H1 (cell line): ENCODE data around the gene SH3PXD2A. TPM values are rescaled to one million over a fixed set of nuclear protein-coding genes. Genes with fewer than 3 reads are reported as not detected.

Source experiments
- CTCF ChIA-PET: fragments of 300-600 bp; sonication (Branson Sonifier 250); formaldehyde crosslinking; loops from one replicate; lab custom pipeline; 2021; ENCODE audit not compliant: partially characterized antibody; lab: Charles Lee
- POLR2A ChIA-PET: fragments of 300-600 bp; sonication (Branson Sonifier 250); formaldehyde crosslinking; loops from one replicate; lab custom pipeline; 2021; ENCODE audit warnings: inconsistent platforms; ENCODE audit not compliant: partially characterized antibody; lab: Charles Lee
- DNase-seq, 2 experiments: peaks; one replicate each; pipeline versions ENCODE4 v3.0.0 to v3.0.0-alpha.2; 2010 to 2022; ENCODE audit warnings: low spot score in 2 of 2, low read depth in 1 of 2, mixed read lengths in 1 of 2
- FAIRE-seq: peaks from 2 replicates; lab custom pipeline; 2011; peaks lifted over from hg19 to GRCh38; lab: Jason Lieb, UNC
- H2AFZ ChIP-seq: 2 replicates; pipeline ENCODE4 v1.8.1; 2012; ENCODE audit warnings: low read length, inconsistent platforms
- H2AK5ac ChIP-seq: 2 replicates; pipeline ENCODE4 v1.6.1; 2013; ENCODE audit warnings: low read depth, low read length
- H2BK120ac ChIP-seq: replicated peaks from 2 replicates; pipeline ENCODE3; 2013; ENCODE audit warnings: low read depth, low read length, inconsistent platforms
- H2BK12ac ChIP-seq: 2 replicates; pipeline ENCODE4 v1.6.1; 2013; ENCODE audit warnings: low read depth, low read length
- H2BK15ac ChIP-seq: 2 replicates; pipeline ENCODE4 v1.6.1; 2013; ENCODE audit warnings: low read length
- H2BK20ac ChIP-seq: 2 replicates; pipeline ENCODE4 v1.6.1; 2013; ENCODE audit warnings: low read length
- H2BK5ac ChIP-seq: 2 replicates; pipeline ENCODE4 v1.6.1; 2013; ENCODE audit warnings: low read depth, low read length
- H3K14ac ChIP-seq: 2 replicates; pipeline ENCODE4 v1.6.1; 2013; ENCODE audit warnings: inconsistent platforms; ENCODE audit not compliant: insufficient read length
- H3K18ac ChIP-seq: 2 replicates; pipeline ENCODE4 v1.6.1; 2013; ENCODE audit warnings: low read length; ENCODE audit errors: extremely low read depth
- H3K23ac ChIP-seq: 2 replicates; pipeline ENCODE4 v1.6.1; 2013; ENCODE audit warnings: inconsistent platforms; ENCODE audit not compliant: insufficient read length
- H3K23me2 ChIP-seq: 2 replicates; pipeline ENCODE4 v1.6.1; 2013; ENCODE audit warnings: low read depth, low read length
- H3K27ac ChIP-seq: 2 replicates; pipeline ENCODE4 v1.6.1; 2011; ENCODE audit warnings: low read depth, low read length, inconsistent platforms
- H3K27me3 ChIP-seq, 4 experiments: replicated peaks in 1 of 4; 1 replicate in 1 of 4; 2 replicates in 3 of 4; pipeline versions ENCODE4 v1.6.1 to v1.8.1; 2011 to 2013; ENCODE audit warnings: low read length in 3 of 4, mild to moderate bottlenecking in 3 of 4, inconsistent platforms in 2 of 4, mixed read lengths in 2 of 4, moderate library complexity in 1 of 4; ENCODE audit not compliant: control insufficient read depth in 3 of 4, insufficient read depth in 3 of 4; ENCODE audit errors: extremely low read depth in 1 of 4
- H3K36me3 ChIP-seq, 4 experiments: 2 replicates each; pipeline versions ENCODE4 v1.6.1 to v1.8.1; 2011 to 2013; ENCODE audit warnings: mild to moderate bottlenecking in 4 of 4, low read length in 3 of 4, moderate library complexity in 2 of 4, control low read depth in 1 of 4, inconsistent platforms in 1 of 4; ENCODE audit not compliant: insufficient read depth in 4 of 4, control insufficient read depth in 2 of 4
- H3K4ac ChIP-seq: replicated peaks from 2 replicates; pipeline ENCODE3; 2013; ENCODE audit warnings: low read length, low read depth, mixed read lengths, inconsistent platforms; ENCODE audit not compliant: insufficient read length
- H3K4me1 ChIP-seq, 4 experiments: replicated peaks in 1 of 4; 1 replicate in 1 of 4; 2 replicates in 3 of 4; pipeline versions ENCODE4 v1.6.1 to v1.8.1; 2011 to 2013; ENCODE audit warnings: low read length in 3 of 4, inconsistent platforms in 2 of 4, mixed read lengths in 1 of 4; ENCODE audit not compliant: insufficient read depth in 4 of 4, control insufficient read depth in 3 of 4
- H3K4me2 ChIP-seq, 2 experiments: 2 replicates each; pipeline versions ENCODE4 v1.6.1 to v1.8.1; 2011 to 2013; ENCODE audit warnings: low read depth in 2 of 2, low read length in 2 of 2, control low read depth in 1 of 2, inconsistent platforms in 1 of 2, mild to moderate bottlenecking in 1 of 2; ENCODE audit not compliant: insufficient read depth in 1 of 2
- H3K4me3 ChIP-seq, 4 experiments: fragments of 200-600, 300-600 bp in 1 of 4; sonication (generic), shearing (Covaris generic), sonication (Bioruptor Twin) in 1 of 4; 2 replicates each; pipeline versions ENCODE4 v1.5.1 to v1.8.1; 2011 to 2016; ENCODE audit warnings: low read length in 4 of 4, low read depth in 3 of 4, control low read depth in 2 of 4, inconsistent platforms in 2 of 4, mild to moderate bottlenecking in 2 of 4, mixed read lengths in 1 of 4, moderate library complexity in 1 of 4; ENCODE audit not compliant: insufficient read depth in 2 of 4; ENCODE audit errors: extremely low read depth in 1 of 4
- H3K56ac ChIP-seq: replicated peaks from 2 replicates; pipeline ENCODE3; 2013; ENCODE audit warnings: low read depth, mild to moderate bottlenecking, mixed read lengths, low read length, inconsistent platforms; ENCODE audit not compliant: insufficient read length
- H3K79me1 ChIP-seq: 2 replicates; pipeline ENCODE4 v1.6.1; 2013; ENCODE audit warnings: low read depth, low read length, control low read depth
- H3K79me2 ChIP-seq, 2 experiments: 2 replicates each; pipeline versions ENCODE4 v1.6.1 to v1.8.1; 2012 to 2013; ENCODE audit warnings: low read length in 2 of 2, mild to moderate bottlenecking in 2 of 2, inconsistent platforms in 1 of 2; ENCODE audit not compliant: insufficient read depth in 2 of 2, control insufficient read depth in 1 of 2
- H3K9ac ChIP-seq, 4 experiments: replicated peaks in 1 of 4; 1 replicate in 1 of 4; 2 replicates in 3 of 4; pipeline versions ENCODE4 v1.6.1 to v1.8.1; 2011 to 2013; ENCODE audit warnings: low read depth in 3 of 4, low read length in 3 of 4, control low read depth in 2 of 4, mild to moderate bottlenecking in 2 of 4, moderate library complexity in 2 of 4, inconsistent platforms in 1 of 4; ENCODE audit errors: extremely low read depth in 1 of 4
- H3K9me3 ChIP-seq, 2 experiments: 2 replicates each; pipeline versions ENCODE4 v1.6.1 to v1.8.1; 2012 to 2013; ENCODE audit warnings: mild to moderate bottlenecking in 2 of 2, moderate library complexity in 2 of 2, control low read depth in 1 of 2, inconsistent platforms in 1 of 2, low read depth in 1 of 2, low read length in 1 of 2, mixed read lengths in 1 of 2; ENCODE audit not compliant: insufficient read depth in 2 of 2
- H4K20me1 ChIP-seq, 2 experiments: replicated peaks in 1 of 2; 2 replicates each; pipeline versions ENCODE3 to v1.8.1; 2011 to 2013; ENCODE audit warnings: inconsistent platforms in 2 of 2, low read length in 2 of 2, mild to moderate bottlenecking in 1 of 2; ENCODE audit not compliant: insufficient read depth in 2 of 2, control insufficient read depth in 1 of 2
- H4K5ac ChIP-seq: 2 replicates; pipeline ENCODE4 v1.6.1; 2013; ENCODE audit warnings: low read length, low read depth, mixed read lengths, inconsistent platforms; ENCODE audit not compliant: insufficient read length
- H4K8ac ChIP-seq: 2 replicates; pipeline ENCODE4 v1.8.0; 2013; ENCODE audit warnings: mild to moderate bottlenecking, moderate library complexity, low read length, inconsistent platforms; ENCODE audit not compliant: insufficient read depth; ENCODE audit errors: extremely low read depth
- H4K91ac ChIP-seq: replicated peaks from 2 replicates; pipeline ENCODE3; 2013; ENCODE audit warnings: low read length, mixed read lengths, inconsistent platforms; ENCODE audit not compliant: insufficient read length
- RAD21 ChIP-seq, 2 experiments: IDR thresholded peaks in 1 of 2; conservative IDR thresholded peaks in 1 of 2; 2 replicates each; pipeline ENCODE4 v1.6.1; 2011; ENCODE audit warnings: low read depth in 2 of 2, low read length in 2 of 2, improper control_type of control experiment in 1 of 2, inconsistent platforms in 1 of 2, mild to moderate bottlenecking in 1 of 2, moderate library complexity in 1 of 2
- SIRT6 ChIP-seq: IDR thresholded peaks from one replicate; pipeline ENCODE4 v1.7.1; 2012; ENCODE audit warnings: low read length, inconsistent platforms
- SP1 ChIP-seq: IDR thresholded peaks from 2 replicates; pipeline ENCODE4 v1.6.1; 2011; ENCODE audit warnings: low read depth, low read length
- TAF7 ChIP-seq: optimal IDR thresholded peaks from 2 replicates; pipeline ENCODE3; 2011; ENCODE audit warnings: low read depth, mild to moderate bottlenecking, inconsistent platforms, low read length, moderate library complexity, borderline replicate concordance
- WGBS, 2 experiments: shearing (Covaris generic) in 1 of 2; methylation state at CpG; one replicate each; pipeline versions ENCODE4 v1.1.6 to v1.1.7; 2013 to 2015; ENCODE audit warnings: low lambda C conversion rate in 2 of 2, mixed read lengths in 2 of 2, inconsistent platforms in 1 of 2, low coverage in 1 of 2, missing lambda C conversion rate in 1 of 2; ENCODE audit not compliant: insufficient replicate concordance in 2 of 2, insufficient coverage in 1 of 2, insufficient read length in 1 of 2; ENCODE audit errors: extremely low coverage in 1 of 2, missing lambda C conversion rate in 1 of 2; 5-methylcytosine and 5-hydroxymethylcytosine counted together
- polyA plus RNA-seq, 7 experiments: library from polyadenylated mRNA; depleted of rRNA in 3 of 7; stranded (reverse) in 5 of 7; unstranded in 2 of 7; fragments of >200 nt in 5 of 7; fragments of 200-250 nt in 2 of 7; gene quantifications; 1 replicate in 5 of 7; 2 replicates in 1 of 7; 4 replicates in 1 of 7; pipeline versions ENCODE4 v1.2.1 to v1.2.3, GENCODE V29; 2011 to 2013; ENCODE audit warnings: missing spikeins in 2 of 7, mixed read lengths in 2 of 7
- total RNA-seq: library from RNA; stranded (reverse); fragmentation: NEBNext Ultra II Directional; extraction: Animal tissue kit (Norgen Biotek cat#: 25700); gene quantifications from 2 replicates; pipeline ENCODE4 v1.2.1, GENCODE V29; 2021

Gene SH3PXD2A
- total and polyA plus RNA-seq, 2 of the 8 experiments (the other 6 are each of a cell fraction or from before 2014, with no cell fraction given): 5.4 to 16.3 TPM

DNA sequence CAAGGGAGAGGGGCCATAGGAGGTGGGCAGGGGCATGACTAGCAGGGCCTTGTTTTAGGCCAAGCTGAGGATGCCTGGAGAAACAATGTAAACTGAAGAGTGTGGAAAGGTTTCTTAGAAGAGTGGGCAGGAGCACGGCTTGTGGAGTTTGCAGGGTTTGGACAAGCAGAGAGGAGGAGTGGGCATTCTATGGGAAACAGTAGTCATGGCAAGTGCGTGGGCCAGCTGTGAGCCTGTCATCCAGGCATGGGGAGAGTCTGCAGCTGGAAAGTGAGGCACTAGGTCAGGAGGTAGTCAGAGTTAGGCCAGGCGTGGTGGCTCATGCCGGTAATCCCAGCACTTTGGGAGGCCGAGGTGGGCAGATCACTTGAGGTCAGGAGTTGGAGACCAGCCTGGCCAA lies 130.1 kb downstream of the SH3PXD2A start:
- no peak for DNase-seq
- WGBS, 2 experiments: 92% methylated on average over 5 of the region's 5 CpGs; no CpG with 5 or more reads in 1 of the 2 experiments
- Histone ChIP-seq H3K18ac (no peak overlapping the region), H3K56ac (no peak overlapping the region), H3K4me2 (no peak overlapping the region), H3K36me3 (no peaks in the 10 kb centered on the region), H2AK5ac (no peak overlapping the region), H2BK12ac (0 out of 2 replicates have a peak overlapping the region, but pooled peaks have one; percentile 27), H3K4me3 (no peak overlapping the region), H3K79me2 (no peaks in the 10 kb centered on the region), H2BK120ac (no peak overlapping the region), H3K23me2 (no peaks in the 10 kb centered on the region), H3K9ac (no peak overlapping the region), H4K91ac (no peak overlapping the region), H4K8ac (no peak overlapping the region), H3K79me1 (no peaks in the 10 kb centered on the region), H3K9me3 (no peaks in the 10 kb centered on the region), H3K14ac (no peak overlapping the region)
- CTCF ChIA-PET: interaction anchor here (0.9 to 23.1 kb wide), 8 partner anchors 10 to 150 kb away, joined by 3 to 304 read pairs (median 5); partner anchors contain the start of gene SH3PXD2A
- POLR2A ChIA-PET: no interaction called here
- TF ChIP-seq SP1: no peak
- no peak for TF ChIP-seq TAF7
- no peak for TF ChIP-seq RAD21 (IDR thresholded peaks at IDR 0.05 in 1 of 2, conservative IDR thresholded peaks at IDR 0.05 in 1 of 2; ENCODE audit: low read depth in 2 of 2, low read length in 2 of 2)
- TF ChIP-seq SIRT6: no peak
- TF ChIP-seq, all 59 proteins: peak for 0
- Histone ChIP-seq H2AFZ (no peak overlapping the region), H3K27me3 (no peaks in the 10 kb centered on the region), H3K4ac (no peak overlapping the region), H2BK20ac (no peak overlapping the region), H4K20me1 (no peaks in the 10 kb centered on the region), H3K23ac (no peak overlapping the region), H2BK5ac (no peak overlapping the region), H3K27ac (no peak overlapping the region), H4K5ac (no peak overlapping the region), H2BK15ac (no peak overlapping the region), H3K4me1 (peaks cover 0 to 9% (median 5%) of the 10 kb centered on the region in 4 experiments; a peak in 6 of 7 replicates)
- FAIRE-seq: no peak
